ENCODE measurements around the gene TAB2. TPM values are rescaled to one million over a fixed set of nuclear protein-coding genes. Genes with fewer than 3 reads are reported as not detected.
A peak's percentile ranks its signal among the peaks of the same experiment; 100 is the strongest.

The TAB2 gene
- total and polyA plus RNA-seq, 2 donors (not counting 3 experiments of a cell fraction or from before 2014, with no cell fraction given) = 26.0 to 37.4 TPM

- Histone ChIP-seq H3K4me2 (ENCODE audit: insufficient read depth, low read length) (no peak overlapping the region), H3K9ac (replicated peaks; ENCODE audit: extremely low read depth, insufficient read depth, low read length) (no peak overlapping the region), H3K4me3 (replicated peaks in 1 of 3; ENCODE audit: insufficient read depth in 1 of 3, low read depth in 1 of 3, low read length in 3 of 3) (no peak overlapping the region), H3K4me1 (ENCODE audit: control insufficient read depth, extremely low read depth, insufficient read depth, low read length) (peaks cover 3% of the 10 kb centered on the region), H2AFZ (ENCODE audit: low read depth, low read length) (no peak overlapping the region), H4K20me1 (replicated peaks; ENCODE audit: control insufficient read depth, extremely low read depth, insufficient read depth, low read length) (peaks cover 4% of the 10 kb centered on the region), H3K36me3 (ENCODE audit: control insufficient read depth in 2 of 2, extremely low read depth in 1 of 2, insufficient read depth in 2 of 2, low read length in 2 of 2) (no peaks in the 10 kb centered on the region), H3K9me3 (replicated peaks; ENCODE audit: control insufficient read depth, insufficient read depth, low read length) (no peaks in the 10 kb centered on the region), H3K27ac (ENCODE audit: insufficient read depth, low read depth, low read length) (no peak overlapping the region), H3K27me3 (ENCODE audit: control insufficient read depth in 2 of 2, insufficient read depth in 2 of 2, low read length in 2 of 2) (no peaks in the 10 kb centered on the region), H3K9me1 (replicated peaks; ENCODE audit: control insufficient read depth, extremely low read depth, insufficient read depth, low read length) (peaks cover 4% of the 10 kb centered on the region), H3K79me2 (ENCODE audit: control insufficient read depth, insufficient read depth, low read length) (peaks cover 48% of the 10 kb centered on the region)
- CTCF ChIA-PET = interaction anchor here (0.9 to 1.1 kb wide), 2 partner anchors 55 to 361 kb away, joined by 3 to 4 read pairs; no protein-coding TSS in a partner anchor
- POLR2A ChIA-PET = no interaction called here
- dilution Hi-C loops (cut with MboI; ENCODE audit: extremely low pct_ligation_motif_present, low sequenced_read_pairs) = no loop called here
- DNase-seq (ENCODE audit: low read depth, low spot score) (no peak), FAIRE-seq (no peak)
- peak; percentile 18 for TF ChIP-seq FOS (IDR thresholded peaks at IDR 0.05; ENCODE audit: borderline replicate concordance, insufficient read depth, low read length)
- no peak for TF ChIP-seq MAX (IDR thresholded peaks at IDR 0.05; ENCODE audit: insufficient read depth, insufficient read length)
- no TSS peak for BruUV-seq (replicated peaks)
- intact Hi-C loops (cut with micrococcal nuclease) = no loop called here
Observed at GRCh38 chr6:149389509-149390297, 72.2 kb downstream of the TAB2 start.

DNA sequence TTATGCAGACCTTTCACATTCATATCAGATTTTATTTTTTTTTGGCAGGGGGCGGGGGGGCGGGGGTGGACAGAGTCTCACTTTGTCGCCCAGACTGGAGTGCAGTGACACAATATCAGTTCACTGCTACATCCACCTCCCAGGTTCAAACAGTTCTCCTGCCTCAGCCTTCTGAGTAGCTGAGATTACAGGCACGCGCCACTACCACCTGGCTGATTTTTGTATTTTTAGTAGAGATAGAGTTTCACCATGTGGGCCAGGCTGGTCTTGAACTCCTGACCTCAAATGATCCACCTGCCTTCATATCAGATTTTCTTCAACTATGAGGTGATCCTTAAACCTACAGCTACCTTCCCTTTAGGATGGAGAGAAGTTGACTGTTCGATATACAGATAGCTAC is 74.6 kb downstream of the TAB2 start:
- Histone ChIP-seq H4K20me1 (replicated peaks; ENCODE audit: control insufficient read depth, extremely low read depth, insufficient read depth, low read length) (peaks cover 4% of the 10 kb centered on the region), H3K4me1 (ENCODE audit: control insufficient read depth, extremely low read depth, insufficient read depth, low read length) (peaks cover 3% of the 10 kb centered on the region), H3K4me3 (replicated peaks in 1 of 3; ENCODE audit: insufficient read depth in 1 of 3, low read depth in 1 of 3, low read length in 3 of 3) (no peak overlapping the region), H3K9me3 (replicated peaks; ENCODE audit: control insufficient read depth, insufficient read depth, low read length) (no peaks in the 10 kb centered on the region), H3K27me3 (ENCODE audit: control insufficient read depth in 2 of 2, insufficient read depth in 2 of 2, low read length in 2 of 2) (no peaks in the 10 kb centered on the region), H3K9ac (replicated peaks; ENCODE audit: extremely low read depth, insufficient read depth, low read length) (no peak overlapping the region), H3K4me2 (ENCODE audit: insufficient read depth, low read length) (no peak overlapping the region), H3K27ac (ENCODE audit: insufficient read depth, low read depth, low read length) (no peak overlapping the region), H3K36me3 (ENCODE audit: control insufficient read depth in 2 of 2, extremely low read depth in 1 of 2, insufficient read depth in 2 of 2, low read length in 2 of 2) (no peaks in the 10 kb centered on the region), H3K79me2 (ENCODE audit: control insufficient read depth, insufficient read depth, low read length) (peaks cover 38% of the 10 kb centered on the region), H2AFZ (ENCODE audit: low read depth, low read length) (no peak overlapping the region), H3K9me1 (replicated peaks; ENCODE audit: control insufficient read depth, extremely low read depth, insufficient read depth, low read length) (peaks cover 4% of the 10 kb centered on the region)
- DNase-seq (ENCODE audit: low read depth, low spot score) (no peak), FAIRE-seq (no peak)
- dilution Hi-C loops (cut with MboI; ENCODE audit: extremely low pct_ligation_motif_present, low sequenced_read_pairs) = no loop called here
- ChIA-PET POLR2A (no interaction called here), CTCF (interaction anchor here (1.0 to 2.4 kb wide), 2 partner anchors 40 to 310 kb away, joined by 6 to 7 read pairs; no protein-coding TSS in a partner anchor)
- TF ChIP-seq POLR2AphosphoS5 (IDR thresholded peaks at IDR 0.05; ENCODE audit: insufficient read depth, low read depth, low read length) (no peak), CTCF (IDR thresholded peaks at IDR 0.05; ENCODE audit: extremely low read depth in 1 of 2, insufficient read depth in 1 of 2, low read depth in 1 of 2, low read length in 2 of 2) (no peak), GATA2 (IDR thresholded peaks at IDR 0.05; ENCODE audit: insufficient read depth, insufficient read length, low read depth, low read length) (no peak), POLR2A (IDR thresholded peaks at IDR 0.05; ENCODE audit: low read depth, low read length) (no peak), JUN (IDR thresholded peaks at IDR 0.05; ENCODE audit: borderline replicate concordance, insufficient read depth, insufficient read length, low read depth) (no peak), EZH2 (IDR thresholded peaks at IDR 0.05; ENCODE audit: borderline replicate concordance, low read depth, low read length, severe bottlenecking) (no peak), FOS (IDR thresholded peaks at IDR 0.05; ENCODE audit: borderline replicate concordance, insufficient read depth, low read length) (no peak), MAX (IDR thresholded peaks at IDR 0.05; ENCODE audit: insufficient read depth, insufficient read length) (no peak), MYC (IDR thresholded peaks at IDR 0.05; ENCODE audit: low read depth, low read length) (no peak)
- intact Hi-C loops (cut with micrococcal nuclease) = no loop called here
- BruUV-seq (replicated peaks) = no TSS peak

Measured in endothelial cell of umbilical vein (primary cell).